ENCODE measurements around the gene SRGAP1. TPM values are rescaled to one million over a fixed set of nuclear protein-coding genes. Genes with fewer than 3 reads are reported as not detected.

The SRGAP1 gene
- total RNA-seq, 3 donors from 2014 or later (not counting 1 experiment from before 2014, with no cell fraction given) = 0.10 to 0.49 (median 0.16) TPM

DNA sequence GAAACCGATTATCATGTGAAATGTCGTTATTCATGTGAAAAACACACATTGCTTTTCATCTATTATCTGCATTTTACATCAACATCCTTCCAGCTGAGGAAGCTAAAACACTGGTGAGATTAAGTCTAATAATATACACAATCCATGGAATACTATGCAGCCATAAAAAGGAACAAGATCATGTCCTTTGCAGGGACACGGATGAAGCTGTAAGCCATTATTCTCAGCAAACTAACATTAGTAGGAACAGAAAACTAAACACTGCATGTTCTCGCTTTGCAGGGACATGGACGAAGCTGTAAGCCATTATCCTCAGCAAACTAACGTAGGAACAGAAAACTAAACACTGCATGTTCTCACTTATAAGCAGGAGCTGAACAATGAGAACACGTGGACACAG is 359.3 kb downstream of the SRGAP1 start:
- Histone ChIP-seq H3K27me3 (ENCODE audit: control insufficient read depth, insufficient read depth, low read length) (no peaks in the 10 kb centered on the region), H3K4me3 (ENCODE audit: low read length) (no peak overlapping the region), H3K27ac (ENCODE audit: low read length) (no peak overlapping the region), H3K4me1 (ENCODE audit: control insufficient read depth, insufficient read depth, low read length) (no peaks in the 10 kb centered on the region), H3K9me3 (ENCODE audit: control insufficient read depth, insufficient read depth, low read length) (no peaks in the 10 kb centered on the region), H3K36me3 (ENCODE audit: control insufficient read depth, insufficient read depth, low read length) (peaks cover 1% of the 10 kb centered on the region)
- ATAC-seq (no peak), DNase-seq (no peak)
- H3K9me3 Mint-ChIP-seq = no peaks in the 10 kb centered on the region
- no peak overlapping the region for H3K4me3 Mint-ChIP-seq
- H3K36me3 Mint-ChIP-seq = no peaks in the 10 kb centered on the region
- 49% methylated on average over 6 of the region's 7 CpGs for WGBS (ENCODE audit: insufficient coverage)
- intact Hi-C loops (cut with micrococcal nuclease) = no loop called here
- H3K27ac Mint-ChIP-seq = no peak overlapping the region
- no peaks in the 10 kb centered on the region for H3K4me1 Mint-ChIP-seq
- TF ChIP-seq CTCF (IDR thresholded peaks at IDR 0.05) = no peak
- no peaks in the 10 kb centered on the region for H3K27me3 Mint-ChIP-seq (ENCODE audit: low read depth in 2 of 2)

GRCh38 chr12:64205542-64205941 is 361.0 kb downstream of the SRGAP1 start:
- no peak overlapping the region for H3K27ac ChIP-seq (ENCODE audit: low read length)
- H3K36me3 Mint-ChIP-seq = no peaks in the 10 kb centered on the region

GRCh38 chr12:64207453-64207852 is 363.0 kb downstream of the SRGAP1 start:
- 96% methylated on average over 2 of the region's 2 CpGs for WGBS (ENCODE audit: insufficient coverage)
- H3K27me3 Mint-ChIP-seq (ENCODE audit: low read depth in 2 of 2) = no peaks in the 10 kb centered on the region

More at GRCh38 chr12:64205542-64205941, 361.0 kb downstream of the SRGAP1 start:
- DNase-seq (no peak), ATAC-seq (no peak)
- no peak for TF ChIP-seq CTCF (IDR thresholded peaks at IDR 0.05)
- peaks cover 6% of the 10 kb centered on the region for H3K36me3 ChIP-seq (ENCODE audit: control insufficient read depth, insufficient read depth, low read length)
- H3K4me3 ChIP-seq (ENCODE audit: low read length) = no peak overlapping the region
- H3K4me1 ChIP-seq (ENCODE audit: control insufficient read depth, insufficient read depth, low read length) = no peaks in the 10 kb centered on the region
- no peaks in the 10 kb centered on the region for H3K27me3 Mint-ChIP-seq (ENCODE audit: low read depth in 2 of 2)
- no peaks in the 10 kb centered on the region for H3K9me3 ChIP-seq (ENCODE audit: control insufficient read depth, insufficient read depth, low read length)
- H3K27me3 ChIP-seq (ENCODE audit: control insufficient read depth, insufficient read depth, low read length) = no peaks in the 10 kb centered on the region
- H3K9me3 Mint-ChIP-seq = no peaks in the 10 kb centered on the region
- no peaks in the 10 kb centered on the region for H3K4me1 Mint-ChIP-seq
- no CpG with 5 or more reads among the region's 2 CpGs for WGBS (ENCODE audit: insufficient coverage)
- intact Hi-C loops (cut with micrococcal nuclease) = no loop called here
- H3K27ac Mint-ChIP-seq = no peak overlapping the region
- no peak overlapping the region for H3K4me3 Mint-ChIP-seq

More at GRCh38 chr12:64207453-64207852, 363.0 kb downstream of the SRGAP1 start:
- ATAC-seq (no peak), DNase-seq (no peak)
- H3K9me3 ChIP-seq (ENCODE audit: control insufficient read depth, insufficient read depth, low read length) = no peaks in the 10 kb centered on the region
- no peak overlapping the region for H3K27ac Mint-ChIP-seq
- no peak overlapping the region for H3K4me3 Mint-ChIP-seq
- H3K27me3 ChIP-seq (ENCODE audit: control insufficient read depth, insufficient read depth, low read length) = no peaks in the 10 kb centered on the region
- peaks cover 7% of the 10 kb centered on the region for H3K36me3 Mint-ChIP-seq
- H3K4me1 Mint-ChIP-seq = no peaks in the 10 kb centered on the region
- H3K4me1 ChIP-seq (ENCODE audit: control insufficient read depth, insufficient read depth, low read length) = no peaks in the 10 kb centered on the region
- TF ChIP-seq CTCF (IDR thresholded peaks at IDR 0.05) = no peak
- H3K27ac ChIP-seq (ENCODE audit: low read length) = no peak overlapping the region
- H3K4me3 ChIP-seq (ENCODE audit: low read length) = no peak overlapping the region
- H3K9me3 Mint-ChIP-seq = no peaks in the 10 kb centered on the region
- peaks cover 6% of the 10 kb centered on the region for H3K36me3 ChIP-seq (ENCODE audit: control insufficient read depth, insufficient read depth, low read length)
- intact Hi-C loops (cut with micrococcal nuclease) = no loop called here

Other genes starting within 250 kb of the SRGAP1 start
- 1 to 10 TPM in 1 of 3 donors, not detected in 2; 1.3 TPM for gene DPY19L2, start 176.2 kb upstream of the SRGAP1 start, total RNA-seq
- 10 to 100 TPM in 1 of 3 donors, 1 to 10 TPM in 2; 5.8 to 10.6 (median 7.0) TPM for gene RXYLT1, start 64.8 kb upstream of the SRGAP1 start, total RNA-seq

All from natural killer cell (primary cell).